ENCODE results near the gene YIPF3.

GRCh38 chr6:43540507-43540906 is 23.8 kb upstream of the YIPF3 start:
- TF ChIP-seq POLR2A (IDR thresholded peaks at IDR 0.05) = no peak
- TF ChIP-seq CTCF (IDR thresholded peaks at IDR 0.05) = no peak
- no peak for TF ChIP-seq EP300 (IDR thresholded peaks at IDR 0.05)
